OCI-M1 (cell line): ENCODE results near the gene THBS3.
A peak's percentile ranks its signal among the peaks of the same experiment; 100 is the strongest.
"Not testable (repeated sequence)": the region's sequence is repeated elsewhere in the genome, so short reads cannot be mapped to it uniquely, and the experiment has no call there.

Experiments
- DNase-seq: peaks from one replicate; lab custom pipeline; 2025; lab: John Stamatoyannopoulos, UW

THBS3 gene

GRCh38 chr1:155173478-155174323 lies 34.0 kb downstream of the THBS3 start, which contains the start of gene TRIM46:
Gene TRIM46 (plus strand): TSS chr1:155173849. CDS start chr1:155173967, 118 bp downstream.
- DNase-seq, result peak; percentile 73

GRCh38 chr1:155172732-155173477 lies 34.8 kb downstream of the THBS3 start, which contains the start of gene KRTCAP2:
Gene KRTCAP2 (minus strand): TSS chr1:155173304. CDS start chr1:155173224, 80 bp downstream.
- peak; percentile 98 for DNase-seq

- no peak for DNase-seq
Observed at GRCh38 chr1:155171836-155172731, 35.6 kb downstream of the THBS3 start.

- DNase-seq, result no peak
Observed at GRCh38 chr1:155170806-155171205, 36.9 kb downstream of the THBS3 start.

GRCh38 chr1:155170101-155170785 lies 37.5 kb downstream of the THBS3 start:
- DNase-seq, result no peak

GRCh38 chr1:155169541-155169940 lies 38.2 kb downstream of the THBS3 start:
- no peak for DNase-seq

- no peak for DNase-seq
Observed at GRCh38 chr1:155168456-155169210, 39.1 kb downstream of the THBS3 start.

GRCh38 chr1:155168105-155168445 lies 39.6 kb downstream of the THBS3 start:
- not testable (repeated sequence) for DNase-seq

GRCh38 chr1:155167166-155168104 lies 40.3 kb downstream of the THBS3 start:
- peak; percentile 95 for DNase-seq

GRCh38 chr1:155166471-155167165 lies 41.1 kb downstream of the THBS3 start:
- DNase-seq, result no peak

GRCh38 chr1:155166051-155166470 lies 41.6 kb downstream of the THBS3 start:
- DNase-seq, result no peak

GRCh38 chr1:155164625-155165024 lies 43.1 kb downstream of the THBS3 start:
- not testable (repeated sequence) for DNase-seq

GRCh38 chr1:155163785-155164184 lies 43.9 kb downstream of the THBS3 start:
- not testable (repeated sequence) for DNase-seq

GRCh38 chr1:155162631-155163030 lies 45.1 kb downstream of the THBS3 start:
- DNase-seq, result not testable (repeated sequence)

- no peak for DNase-seq
Observed at GRCh38 chr1:155160128-155160527, 47.6 kb downstream of the THBS3 start.

- no peak for DNase-seq
Observed at GRCh38 chr1:155158991-155159390, 48.7 kb downstream of the THBS3 start.

GRCh38 chr1:155155996-155156643 lies 51.6 kb downstream of the THBS3 start:
- not testable (repeated sequence) for DNase-seq
